Activated T-cell treated with anti-CD3 and anti-CD28 coated beads for 4 hours (primary cell): ENCODE data around the gene MLKL.

Experiments
- DNase-seq: peaks from one replicate; pipeline ENCODE4 v3.0.0-alpha.2; 2020

Gene MLKL

GRCh38 chr16:74641969-74642368 is 58.7 kb downstream of the MLKL start:
- no peak for DNase-seq

- DNase-seq, result no peak
Measured at GRCh38 chr16:74637742-74638453, 62.8 kb downstream of the MLKL start.

- DNase-seq, result no peak
Measured at GRCh38 chr16:74635303-74635702, 65.4 kb downstream of the MLKL start.

GRCh38 chr16:74633686-74634085 is 67.0 kb downstream of the MLKL start:
- no peak for DNase-seq

GRCh38 chr16:74627506-74628220 is 73.0 kb downstream of the MLKL start:
- no peak for DNase-seq

- no peak for DNase-seq
Measured at GRCh38 chr16:74626741-74627416, 73.8 kb downstream of the MLKL start.

GRCh38 chr16:74625500-74626350 is 74.9 kb downstream of the MLKL start:
- DNase-seq, result no peak

GRCh38 chr16:74623839-74624235 is 76.8 kb downstream of the MLKL start:
- DNase-seq, result no peak

GRCh38 chr16:74623214-74623838 is 77.3 kb downstream of the MLKL start:
- no peak for DNase-seq

- no peak for DNase-seq
Measured at GRCh38 chr16:74622005-74622404, 78.7 kb downstream of the MLKL start.
